GM21576 (cell line): ENCODE measurements around the gene RIPK1.
"Not testable (repeated sequence)": the region's sequence is repeated elsewhere in the genome, so short reads cannot be mapped to it uniquely, and the experiment has no call there.

Experiments
- ATAC-seq: cut with Tn5 transposase; IDR thresholded peaks from one replicate; pipeline ENCODE4 v1.9.1; 2021; ENCODE audit warnings: mild to moderate bottlenecking, moderate library complexity; ENCODE audit not compliant: unreplicated experiment

Gene RIPK1

GRCh38 chr6:3068329-3069214, at the start of gene RIPK1:
RIPK1 (plus strand) TSS chr6:3068494; CDS start chr6:3076824, 8,330 bp downstream.
- peak; percentile 83 for ATAC-seq

GRCh38 chr6:3019065-3019464, 49.2 kb upstream of the RIPK1 start:
- ATAC-seq: no peak

GRCh38 chr6:3019749-3020320, 48.5 kb upstream of the RIPK1 start:
- ATAC-seq: no peak

GRCh38 chr6:3020976-3021598, 47.2 kb upstream of the RIPK1 start:
- ATAC-seq: not testable (repeated sequence)

GRCh38 chr6:3022765-3023662, 45.3 kb upstream of the RIPK1 start:
- ATAC-seq: peak; percentile 4

GRCh38 chr6:3023663-3024483, 44.4 kb upstream of the RIPK1 start:
- peak; percentile 80 for ATAC-seq

- peak; percentile 67 for ATAC-seq
These were observed 41.3 kb upstream of the RIPK1 start for GRCh38 chr6:3026791-3027626.

GRCh38 chr6:3028156-3028555, 40.1 kb upstream of the RIPK1 start:
- ATAC-seq: not testable (repeated sequence)

- no peak for ATAC-seq
These were observed 36.2 kb upstream of the RIPK1 start for GRCh38 chr6:3031857-3032640.

GRCh38 chr6:3032986-3033385, 35.3 kb upstream of the RIPK1 start:
- no peak for ATAC-seq

- ATAC-seq: no peak
These were observed 34.6 kb upstream of the RIPK1 start for GRCh38 chr6:3033652-3034051.

- no peak for ATAC-seq
These were observed 32.9 kb upstream of the RIPK1 start for GRCh38 chr6:3035397-3035796.

GRCh38 chr6:3036861-3037637, 31.2 kb upstream of the RIPK1 start:
- ATAC-seq: no peak

- no peak for ATAC-seq
These were observed 30.5 kb upstream of the RIPK1 start for GRCh38 chr6:3037638-3038365.

GRCh38 chr6:3039384-3039783, 28.9 kb upstream of the RIPK1 start:
- no peak for ATAC-seq

- ATAC-seq: no peak
These were observed 27.1 kb upstream of the RIPK1 start for GRCh38 chr6:3041147-3041546.

- ATAC-seq: no peak
These were observed 26.7 kb upstream of the RIPK1 start for GRCh38 chr6:3041606-3042005.
